Endothelial cell of umbilical vein (primary cell): ENCODE measurements around the gene MLC1.
A peak's percentile ranks its signal among the peaks of the same experiment; 100 is the strongest.

Source experiments
- EZH2 ChIP-seq: IDR thresholded peaks from 2 replicates; pipeline ENCODE4 v1.6.1; 2012; ENCODE audit warnings: borderline replicate concordance, low read depth, mild to moderate bottlenecking, moderate library complexity, low read length, inconsistent platforms; ENCODE audit not compliant: severe bottlenecking
- POLR2A ChIP-seq: IDR thresholded peaks from 2 replicates; pipeline ENCODE4 v1.6.1; 2012; ENCODE audit warnings: low read depth, mild to moderate bottlenecking, control low read depth, low read length
- POLR2AphosphoS5 ChIP-seq: IDR thresholded peaks from 2 replicates; pipeline ENCODE4 v1.6.1; 2012; ENCODE audit warnings: low read depth, mild to moderate bottlenecking, control low read depth, low read length, moderate library complexity; ENCODE audit not compliant: insufficient read depth
- TF ChIP-seq, protein P1 (sequence below), 2 donors: IDR thresholded peaks; 1 replicate in 1 of 2; 2 replicates in 1 of 2; pipeline ENCODE4 v1.5.1; 2011; ENCODE audit warnings: low read length in 2 of 2, mild to moderate bottlenecking in 2 of 2, moderate library complexity in 2 of 2, control low read depth in 1 of 2, inconsistent platforms in 1 of 2, low read depth in 1 of 2; ENCODE audit not compliant: insufficient read depth in 1 of 2; ENCODE audit errors: extremely low read depth in 1 of 2
- TF ChIP-seq, protein P2 (sequence below): IDR thresholded peaks from 2 replicates; pipeline ENCODE4 v1.6.1; 2011; ENCODE audit not compliant: insufficient read depth, insufficient read length

- TF ChIP-seq, protein P1, sequence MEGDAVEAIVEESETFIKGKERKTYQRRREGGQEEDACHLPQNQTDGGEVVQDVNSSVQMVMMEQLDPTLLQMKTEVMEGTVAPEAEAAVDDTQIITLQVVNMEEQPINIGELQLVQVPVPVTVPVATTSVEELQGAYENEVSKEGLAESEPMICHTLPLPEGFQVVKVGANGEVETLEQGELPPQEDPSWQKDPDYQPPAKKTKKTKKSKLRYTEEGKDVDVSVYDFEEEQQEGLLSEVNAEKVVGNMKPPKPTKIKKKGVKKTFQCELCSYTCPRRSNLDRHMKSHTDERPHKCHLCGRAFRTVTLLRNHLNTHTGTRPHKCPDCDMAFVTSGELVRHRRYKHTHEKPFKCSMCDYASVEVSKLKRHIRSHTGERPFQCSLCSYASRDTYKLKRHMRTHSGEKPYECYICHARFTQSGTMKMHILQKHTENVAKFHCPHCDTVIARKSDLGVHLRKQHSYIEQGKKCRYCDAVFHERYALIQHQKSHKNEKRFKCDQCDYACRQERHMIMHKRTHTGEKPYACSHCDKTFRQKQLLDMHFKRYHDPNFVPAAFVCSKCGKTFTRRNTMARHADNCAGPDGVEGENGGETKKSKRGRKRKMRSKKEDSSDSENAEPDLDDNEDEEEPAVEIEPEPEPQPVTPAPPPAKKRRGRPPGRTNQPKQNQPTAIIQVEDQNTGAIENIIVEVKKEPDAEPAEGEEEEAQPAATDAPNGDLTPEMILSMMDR (IDR thresholded peaks at IDR 0.05; ENCODE audit: extremely low read depth in 1 of 2, insufficient read depth in 1 of 2, low read depth in 1 of 2, low read length in 2 of 2), result no peak
- peak; percentile 36 for TF ChIP-seq POLR2A
- TF ChIP-seq, protein P2, sequence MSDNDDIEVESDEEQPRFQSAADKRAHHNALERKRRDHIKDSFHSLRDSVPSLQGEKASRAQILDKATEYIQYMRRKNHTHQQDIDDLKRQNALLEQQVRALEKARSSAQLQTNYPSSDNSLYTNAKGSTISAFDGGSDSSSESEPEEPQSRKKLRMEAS, result peak; percentile 4
- peak; percentile 71 for TF ChIP-seq POLR2AphosphoS5
- no peak for TF ChIP-seq EZH2
Observed at GRCh38 chr22:50115693-50116092, 30.5 kb upstream of the MLC1 start.
